ENCODE results near the gene VPS41. TPM values are rescaled to one million over a fixed set of nuclear protein-coding genes. Genes with fewer than 3 reads are reported as not detected.

VPS41 gene
- total RNA-seq, 1 experiment from 2014 or later: 98.1 TPM

DNA sequence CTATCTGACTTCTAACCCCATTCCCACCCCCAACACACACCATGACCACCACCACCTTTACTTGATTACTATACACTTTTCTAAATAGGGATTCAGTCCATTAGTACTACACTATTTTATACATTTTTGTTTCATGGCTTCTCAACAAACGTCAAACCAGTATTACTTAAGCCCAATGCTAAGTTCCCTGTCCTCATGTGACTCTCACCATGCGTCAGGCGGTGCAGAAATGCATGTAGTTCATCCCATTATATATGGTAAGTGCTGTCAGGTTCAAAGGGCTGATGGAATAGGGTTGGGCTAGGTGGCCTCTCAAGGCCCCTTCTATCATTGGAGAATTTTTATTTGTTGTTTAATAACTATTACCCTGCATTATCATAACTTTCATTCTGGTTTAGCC is 19.5 kb upstream of the VPS41 start:
- Histone ChIP-seq H4K20me1 (ENCODE audit: insufficient read depth, low read depth, low read length) (no peaks in the 10 kb centered on the region), H2AFZ (ENCODE audit: low read length) (no peak overlapping the region), H3K36me3 (ENCODE audit: insufficient read depth, low read length) (no peaks in the 10 kb centered on the region), H3K4me1 (ENCODE audit: low read length) (no peaks in the 10 kb centered on the region), H3K79me2 (ENCODE audit: low read length) (no peaks in the 10 kb centered on the region), H3K27ac (ENCODE audit: low read length) (no peak overlapping the region), H3K4me2 (ENCODE audit: low read depth, low read length, poor library complexity, severe bottlenecking) (no peak overlapping the region), H3K9ac (ENCODE audit: low read length) (no peak overlapping the region), H3K27me3 (ENCODE audit: low read length) (no peaks in the 10 kb centered on the region), H3K9me2 (replicated peaks; ENCODE audit: insufficient read depth, low read length) (no peaks in the 10 kb centered on the region), H3K9me3 (ENCODE audit: low read length) (no peaks in the 10 kb centered on the region), H3K4me3 (ENCODE audit: low read length) (no peak overlapping the region)
- DNase-seq: no peak

DNA sequence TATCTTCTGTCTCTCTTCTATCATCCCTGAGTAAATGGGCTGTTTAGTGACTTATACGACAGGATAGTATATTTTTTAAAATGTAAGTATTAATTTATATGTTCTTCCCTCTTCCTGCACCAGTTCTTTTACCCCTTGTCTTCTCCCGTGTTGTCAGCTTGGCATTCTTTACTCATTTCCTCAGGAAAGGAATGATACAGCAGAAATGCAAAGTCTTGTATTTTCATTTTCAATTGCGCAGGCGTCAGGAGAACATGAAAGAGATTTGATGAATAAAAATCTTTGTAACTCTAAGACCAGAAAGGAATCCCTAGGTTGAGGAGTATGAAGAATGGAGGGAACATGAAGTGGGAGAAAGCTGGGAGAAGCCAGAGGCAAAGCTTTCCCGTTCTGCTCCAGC is 18.8 kb upstream of the VPS41 start:
- Histone ChIP-seq H3K36me3 (ENCODE audit: insufficient read depth, low read length) (no peaks in the 10 kb centered on the region), H3K4me2 (ENCODE audit: low read depth, low read length, poor library complexity, severe bottlenecking) (no peak overlapping the region), H3K4me1 (ENCODE audit: low read length) (no peaks in the 10 kb centered on the region), H4K20me1 (ENCODE audit: insufficient read depth, low read depth, low read length) (no peaks in the 10 kb centered on the region), H2AFZ (ENCODE audit: low read length) (no peak overlapping the region), H3K79me2 (ENCODE audit: low read length) (no peaks in the 10 kb centered on the region), H3K4me3 (ENCODE audit: low read length) (no peak overlapping the region), H3K9me3 (ENCODE audit: low read length) (no peaks in the 10 kb centered on the region), H3K9ac (ENCODE audit: low read length) (no peak overlapping the region), H3K27ac (ENCODE audit: low read length) (no peak overlapping the region), H3K27me3 (ENCODE audit: low read length) (no peaks in the 10 kb centered on the region), H3K9me2 (replicated peaks; ENCODE audit: insufficient read depth, low read length) (no peaks in the 10 kb centered on the region)
- DNase-seq: no peak

DNA sequence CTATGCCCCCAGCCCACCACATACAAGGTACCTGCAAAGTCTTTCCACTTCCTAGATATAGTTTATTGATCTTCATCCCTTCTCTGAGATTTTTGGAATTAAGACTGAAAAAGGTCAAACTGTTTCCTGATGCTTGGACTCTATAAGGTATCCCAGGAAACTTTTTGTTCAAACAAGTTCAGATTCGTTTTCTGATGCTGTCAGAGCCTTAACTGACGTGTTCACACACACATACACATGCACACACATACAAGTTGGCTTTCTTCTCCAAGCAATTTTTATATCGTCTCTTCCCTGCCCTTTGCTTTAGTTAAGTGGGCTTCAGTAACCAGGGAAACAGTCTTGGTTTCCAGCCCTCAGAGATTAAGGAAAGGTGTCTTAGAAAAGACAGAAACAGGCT is 11.7 kb upstream of the VPS41 start:
- no peak overlapping the region for H3K4me3 ChIP-seq (ENCODE audit: low read length)
- no peak overlapping the region for H2AFZ ChIP-seq (ENCODE audit: low read length)
- no peak for DNase-seq
- H3K79me2 ChIP-seq (ENCODE audit: low read length): no peaks in the 10 kb centered on the region
- H3K36me3 ChIP-seq (ENCODE audit: insufficient read depth, low read length): no peaks in the 10 kb centered on the region
- no peak overlapping the region for H3K4me2 ChIP-seq (ENCODE audit: low read depth, low read length, poor library complexity, severe bottlenecking)
- no peak overlapping the region for H3K27ac ChIP-seq (ENCODE audit: low read length)
- no peaks in the 10 kb centered on the region for H3K9me3 ChIP-seq (ENCODE audit: low read length)
- no peaks in the 10 kb centered on the region for H4K20me1 ChIP-seq (ENCODE audit: insufficient read depth, low read depth, low read length)
- H3K9ac ChIP-seq (ENCODE audit: low read length): no peak overlapping the region
- no peaks in the 10 kb centered on the region for H3K27me3 ChIP-seq (ENCODE audit: low read length)
- no peaks in the 10 kb centered on the region for H3K9me2 ChIP-seq (replicated peaks; ENCODE audit: insufficient read depth, low read length)
- no peaks in the 10 kb centered on the region for H3K4me1 ChIP-seq (ENCODE audit: low read length)

DNA sequence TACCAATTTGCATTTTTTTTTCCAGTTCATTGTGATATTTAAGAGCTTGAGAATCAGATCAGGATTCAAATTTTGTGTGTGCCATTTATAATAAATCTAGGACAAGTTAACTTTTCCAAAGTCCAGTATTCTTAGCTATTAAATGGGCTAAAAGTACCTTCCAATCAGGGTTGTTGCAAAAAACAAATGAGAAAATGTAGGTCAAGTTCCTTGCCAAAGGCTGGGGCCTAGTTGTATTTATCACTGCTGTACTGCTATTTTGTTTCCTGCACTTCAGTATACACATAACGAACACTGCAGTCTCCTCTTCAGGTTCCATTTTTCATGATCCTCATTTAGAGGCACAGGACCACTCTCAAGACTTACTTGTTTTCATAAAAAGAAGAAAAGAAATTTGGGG is 7.4 kb upstream of the VPS41 start:
- H3K79me2 ChIP-seq (ENCODE audit: low read length): no peaks in the 10 kb centered on the region
- no peak for DNase-seq
- H2AFZ ChIP-seq (ENCODE audit: low read length): no peak overlapping the region
- no peaks in the 10 kb centered on the region for H3K9me3 ChIP-seq (ENCODE audit: low read length)
- no peak overlapping the region for H3K9ac ChIP-seq (ENCODE audit: low read length)
- H4K20me1 ChIP-seq (ENCODE audit: insufficient read depth, low read depth, low read length): no peaks in the 10 kb centered on the region
- no peaks in the 10 kb centered on the region for H3K36me3 ChIP-seq (ENCODE audit: insufficient read depth, low read length)
- H3K4me2 ChIP-seq (ENCODE audit: low read depth, low read length, poor library complexity, severe bottlenecking): no peak overlapping the region
- no peak overlapping the region for H3K4me3 ChIP-seq (ENCODE audit: low read length)
- H3K27me3 ChIP-seq (ENCODE audit: low read length): no peaks in the 10 kb centered on the region
- H3K9me2 ChIP-seq (replicated peaks; ENCODE audit: insufficient read depth, low read length): no peaks in the 10 kb centered on the region
- H3K27ac ChIP-seq (ENCODE audit: low read length): no peak overlapping the region
- no peaks in the 10 kb centered on the region for H3K4me1 ChIP-seq (ENCODE audit: low read length)

DNA sequence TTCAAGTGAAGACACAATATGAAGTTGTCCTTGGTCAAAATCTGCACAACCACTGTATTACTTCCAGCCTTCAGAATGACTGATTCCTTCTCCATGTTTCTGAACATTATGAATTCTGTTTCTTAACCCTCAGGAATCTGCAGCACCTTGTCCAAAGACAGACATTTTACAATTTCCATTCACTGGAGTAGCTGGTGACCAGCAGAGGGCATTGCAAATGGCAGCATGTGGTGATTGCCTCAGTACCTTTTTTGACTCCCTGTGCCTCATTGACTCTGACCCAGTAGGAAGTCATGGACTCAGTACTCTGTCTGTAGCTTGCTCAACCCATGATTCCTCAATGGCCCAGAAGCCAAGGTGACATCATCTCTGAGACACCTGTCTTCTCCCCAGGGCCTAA is 879 bp upstream of the VPS41 start:
- Histone ChIP-seq H4K20me1 (ENCODE audit: insufficient read depth, low read depth, low read length) (no peaks in the 10 kb centered on the region), H3K36me3 (ENCODE audit: insufficient read depth, low read length) (no peaks in the 10 kb centered on the region), H3K9ac (ENCODE audit: low read length) (no peak overlapping the region), H3K4me3 (ENCODE audit: low read length) (no peak overlapping the region), H3K9me3 (ENCODE audit: low read length) (no peaks in the 10 kb centered on the region), H3K9me2 (replicated peaks; ENCODE audit: insufficient read depth, low read length) (no peaks in the 10 kb centered on the region), H3K27me3 (ENCODE audit: low read length) (no peaks in the 10 kb centered on the region), H3K27ac (ENCODE audit: low read length) (no peak overlapping the region), H3K4me1 (ENCODE audit: low read length) (peaks cover 34% of the 10 kb centered on the region), H3K79me2 (ENCODE audit: low read length) (peaks cover 42% of the 10 kb centered on the region), H2AFZ (ENCODE audit: low read length) (no peak overlapping the region), H3K4me2 (ENCODE audit: low read depth, low read length, poor library complexity, severe bottlenecking) (no peak overlapping the region)
- no peak for DNase-seq

DNA sequence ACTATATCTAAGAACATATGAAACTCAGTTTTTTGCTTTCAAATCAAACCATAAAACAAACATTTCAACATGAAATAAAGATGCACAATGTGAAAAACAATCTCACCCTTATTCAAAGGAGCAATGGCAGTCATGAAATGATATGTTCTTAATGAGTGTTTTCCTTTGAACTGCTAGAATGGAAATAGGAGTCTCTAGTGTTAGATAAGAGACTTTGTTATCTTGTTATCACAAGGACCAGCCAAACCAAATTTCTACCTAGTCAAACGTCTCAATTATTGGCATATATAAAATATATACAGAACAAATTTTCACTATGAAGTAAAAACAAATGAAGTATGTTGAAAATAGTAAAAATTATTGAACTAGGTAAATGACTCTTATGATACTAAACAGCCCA is 1.2 kb downstream of the VPS41 start:
- Histone ChIP-seq H3K36me3 (ENCODE audit: insufficient read depth, low read length) (no peaks in the 10 kb centered on the region), H2AFZ (ENCODE audit: low read length) (no peak overlapping the region), H3K9me2 (replicated peaks; ENCODE audit: insufficient read depth, low read length) (no peaks in the 10 kb centered on the region), H4K20me1 (ENCODE audit: insufficient read depth, low read depth, low read length) (no peaks in the 10 kb centered on the region), H3K27ac (ENCODE audit: low read length) (no peak overlapping the region), H3K4me2 (ENCODE audit: low read depth, low read length, poor library complexity, severe bottlenecking) (peak overlapping the region; percentile 83), H3K9me3 (ENCODE audit: low read length) (no peaks in the 10 kb centered on the region), H3K9ac (ENCODE audit: low read length) (peak overlapping the region; percentile 78), H3K4me3 (ENCODE audit: low read length) (peak overlapping the region; percentile 91), H3K27me3 (ENCODE audit: low read length) (no peaks in the 10 kb centered on the region), H3K4me1 (ENCODE audit: low read length) (peaks cover 34% of the 10 kb centered on the region), H3K79me2 (ENCODE audit: low read length) (peaks cover 63% of the 10 kb centered on the region)
- DNase-seq: no peak

DNA sequence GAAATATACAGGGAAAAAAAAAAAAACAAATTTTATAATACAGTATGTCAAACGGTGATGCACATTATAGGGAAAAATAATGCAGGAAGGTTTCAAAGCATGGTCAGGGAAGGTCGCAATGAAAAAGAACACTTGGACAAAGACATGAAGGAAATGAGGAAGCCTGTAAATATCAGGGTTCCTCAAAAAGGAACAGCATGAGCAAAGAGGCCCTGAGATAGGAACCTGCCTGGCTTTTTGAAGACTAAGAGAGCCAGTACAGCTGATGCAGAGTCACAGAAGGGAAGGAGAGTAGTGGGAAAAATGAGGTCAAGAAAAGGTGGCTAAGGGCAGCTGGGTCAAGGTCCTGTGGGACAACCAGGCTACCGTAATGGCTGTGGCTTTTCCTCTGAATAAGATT is 1.9 kb downstream of the VPS41 start:
- Histone ChIP-seq H3K4me3 (ENCODE audit: low read length) (peak overlapping the region; percentile 91; the same call in 1 of the 2 replicates), H3K36me3 (ENCODE audit: insufficient read depth, low read length) (no peaks in the 10 kb centered on the region), H3K27me3 (ENCODE audit: low read length) (no peaks in the 10 kb centered on the region), H3K4me1 (ENCODE audit: low read length) (peaks cover 34% of the 10 kb centered on the region), H3K9ac (ENCODE audit: low read length) (no peak overlapping the region), H3K9me2 (replicated peaks; ENCODE audit: insufficient read depth, low read length) (no peaks in the 10 kb centered on the region), H3K27ac (ENCODE audit: low read length) (no peak overlapping the region), H2AFZ (ENCODE audit: low read length) (no peak overlapping the region), H3K9me3 (ENCODE audit: low read length) (no peaks in the 10 kb centered on the region), H3K79me2 (ENCODE audit: low read length) (peaks cover 70% of the 10 kb centered on the region), H4K20me1 (ENCODE audit: insufficient read depth, low read depth, low read length) (no peaks in the 10 kb centered on the region), H3K4me2 (ENCODE audit: low read depth, low read length, poor library complexity, severe bottlenecking) (peak overlapping the region; percentile 83)
- DNase-seq: no peak

DNA sequence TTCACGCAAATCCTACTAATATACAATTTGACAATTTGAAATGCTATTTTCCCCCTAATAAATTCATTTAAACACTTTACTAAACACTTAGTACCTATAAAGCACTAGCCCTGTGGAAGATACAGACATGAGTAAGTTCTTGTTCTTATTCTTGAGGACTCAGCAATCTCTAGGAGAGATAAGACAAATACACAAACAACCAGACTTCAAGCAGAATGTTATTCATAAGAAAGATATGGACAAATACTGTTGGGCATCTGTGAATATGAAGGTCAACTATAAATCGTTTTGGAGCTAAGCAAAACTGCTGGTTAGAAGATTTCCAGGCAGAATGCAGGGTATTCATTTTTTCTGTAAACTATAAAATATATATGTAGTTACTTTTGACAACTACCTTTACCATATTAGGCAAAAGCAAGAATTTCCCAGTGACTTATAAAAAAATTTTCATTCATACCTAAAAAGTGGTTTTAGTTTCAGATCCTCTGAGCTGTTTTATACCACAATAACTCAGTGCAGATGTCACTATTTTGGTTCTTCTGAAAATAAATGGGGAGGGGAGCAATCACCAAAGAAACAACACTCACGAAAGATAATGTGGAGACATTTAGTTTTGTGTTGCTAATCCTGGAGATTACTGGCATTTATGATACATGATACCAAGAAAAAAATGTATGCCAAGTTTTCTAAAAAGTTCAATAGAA is 3.8 kb downstream of the VPS41 start:
- Histone ChIP-seq H3K27me3 (ENCODE audit: low read length) (no peaks in the 10 kb centered on the region), H3K36me3 (ENCODE audit: insufficient read depth, low read length) (no peaks in the 10 kb centered on the region), H3K9ac (ENCODE audit: low read length) (no peak overlapping the region), H2AFZ (ENCODE audit: low read length) (no peak overlapping the region), H3K4me1 (ENCODE audit: low read length) (peaks cover 34% of the 10 kb centered on the region), H3K9me2 (replicated peaks; ENCODE audit: insufficient read depth, low read length) (no peaks in the 10 kb centered on the region), H3K79me2 (ENCODE audit: low read length) (peaks cover 87% of the 10 kb centered on the region), H3K27ac (ENCODE audit: low read length) (0 out of 2 replicates have a peak overlapping the region, but pooled peaks have one; percentile 7), H3K4me2 (ENCODE audit: low read depth, low read length, poor library complexity, severe bottlenecking) (no peak overlapping the region), H3K4me3 (ENCODE audit: low read length) (no peak overlapping the region), H3K9me3 (ENCODE audit: low read length) (no peaks in the 10 kb centered on the region), H4K20me1 (ENCODE audit: insufficient read depth, low read depth, low read length) (no peaks in the 10 kb centered on the region)
- DNase-seq: no peak
